ENCODE results near the gene KLF3. TPM values are rescaled to one million over a fixed set of nuclear protein-coding genes. Genes with fewer than 3 reads are reported as not detected.

KLF3 gene
- total RNA-seq, 1 experiment from 2014 or later, result 14.4 TPM

GRCh38 chr4:38615847-38616246 is 48.2 kb upstream of the KLF3 start:
- Histone ChIP-seq H3K36me3 (ENCODE audit: control insufficient read depth, insufficient read depth, low read length) (no peaks in the 10 kb centered on the region), H3K4me1 (ENCODE audit: control insufficient read depth, insufficient read depth, low read length) (no peaks in the 10 kb centered on the region), H3K27me3 (ENCODE audit: control insufficient read depth, insufficient read depth, low read length) (no peaks in the 10 kb centered on the region), H3K4me3 (ENCODE audit: low read depth in 2 of 2, low read length in 2 of 2) (no peak overlapping the region), H3K27ac (ENCODE audit: low read length) (no peak overlapping the region), H3K9me3 (ENCODE audit: control insufficient read depth, insufficient read depth, low read depth, low read length) (no peaks in the 10 kb centered on the region)
- no peak for TF ChIP-seq TCF7L2 (IDR thresholded peaks at IDR 0.05; ENCODE audit: low read depth, low read length)
- no peak for TF ChIP-seq SIN3A (IDR thresholded peaks at IDR 0.05; ENCODE audit: borderline replicate concordance, insufficient read depth, low read depth, low read length)
- no peak for TF ChIP-seq POLR2AphosphoS5 (IDR thresholded peaks at IDR 0.05; ENCODE audit: low read depth, low read length)
- TF ChIP-seq REST (IDR thresholded peaks at IDR 0.05; ENCODE audit: insufficient read depth in 1 of 2, low read depth in 2 of 2, low read length in 1 of 2), result no peak
- TF ChIP-seq, protein P1, sequence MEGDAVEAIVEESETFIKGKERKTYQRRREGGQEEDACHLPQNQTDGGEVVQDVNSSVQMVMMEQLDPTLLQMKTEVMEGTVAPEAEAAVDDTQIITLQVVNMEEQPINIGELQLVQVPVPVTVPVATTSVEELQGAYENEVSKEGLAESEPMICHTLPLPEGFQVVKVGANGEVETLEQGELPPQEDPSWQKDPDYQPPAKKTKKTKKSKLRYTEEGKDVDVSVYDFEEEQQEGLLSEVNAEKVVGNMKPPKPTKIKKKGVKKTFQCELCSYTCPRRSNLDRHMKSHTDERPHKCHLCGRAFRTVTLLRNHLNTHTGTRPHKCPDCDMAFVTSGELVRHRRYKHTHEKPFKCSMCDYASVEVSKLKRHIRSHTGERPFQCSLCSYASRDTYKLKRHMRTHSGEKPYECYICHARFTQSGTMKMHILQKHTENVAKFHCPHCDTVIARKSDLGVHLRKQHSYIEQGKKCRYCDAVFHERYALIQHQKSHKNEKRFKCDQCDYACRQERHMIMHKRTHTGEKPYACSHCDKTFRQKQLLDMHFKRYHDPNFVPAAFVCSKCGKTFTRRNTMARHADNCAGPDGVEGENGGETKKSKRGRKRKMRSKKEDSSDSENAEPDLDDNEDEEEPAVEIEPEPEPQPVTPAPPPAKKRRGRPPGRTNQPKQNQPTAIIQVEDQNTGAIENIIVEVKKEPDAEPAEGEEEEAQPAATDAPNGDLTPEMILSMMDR (IDR thresholded peaks at IDR 0.05), result no peak
- ChIA-PET CTCF (no interaction called here), POLR2A (no interaction called here)
- ATAC-seq (no peak), DNase-seq (ENCODE audit: low read depth, low spot score) (no peak)
- BruUV-seq (replicated peaks), result no TSS peak
- in situ Hi-C loops (cut with HindIII; ENCODE audit: low pct_unique_long_range_greater_than_20kb, low sequenced_read_pairs) (no loop called here), intact Hi-C loops (cut with micrococcal nuclease; ENCODE audit: unreplicated experiment) (no loop called here)

DNA sequence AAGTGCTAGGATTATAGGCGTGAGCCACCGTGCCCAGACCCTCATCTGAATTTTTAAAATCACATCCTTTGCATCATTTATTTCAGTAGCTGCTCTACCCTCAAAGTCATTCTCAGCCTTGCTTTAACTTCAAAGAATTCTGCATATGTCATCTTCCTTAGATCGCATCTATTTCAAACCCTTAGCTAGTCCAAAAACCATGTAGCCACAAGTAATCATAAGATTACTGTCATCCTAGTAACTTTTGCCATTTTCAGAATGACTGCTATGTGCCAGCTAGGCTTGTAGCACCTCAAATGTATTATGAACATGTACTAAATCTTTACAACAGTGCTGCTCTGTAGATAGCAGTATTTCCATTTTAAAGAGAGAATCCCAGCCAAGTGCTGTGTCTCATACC is 45.5 kb upstream of the KLF3 start:
- Histone ChIP-seq H3K9me3 (ENCODE audit: control insufficient read depth, insufficient read depth, low read depth, low read length) (no peaks in the 10 kb centered on the region), H3K27ac (ENCODE audit: low read length) (no peak overlapping the region), H3K4me1 (ENCODE audit: control insufficient read depth, insufficient read depth, low read length) (no peaks in the 10 kb centered on the region), H3K27me3 (ENCODE audit: control insufficient read depth, insufficient read depth, low read length) (no peaks in the 10 kb centered on the region), H3K4me3 (ENCODE audit: low read depth in 2 of 2, low read length in 2 of 2) (no peak overlapping the region), H3K36me3 (ENCODE audit: control insufficient read depth, insufficient read depth, low read length) (no peaks in the 10 kb centered on the region)
- intact Hi-C loops (cut with micrococcal nuclease; ENCODE audit: unreplicated experiment) (no loop called here), in situ Hi-C loops (cut with HindIII; ENCODE audit: low pct_unique_long_range_greater_than_20kb, low sequenced_read_pairs) (no loop called here)
- no peak for DNase-seq (ENCODE audit: low read depth, low spot score)
- ATAC-seq, result no peak
- TF ChIP-seq POLR2AphosphoS5 (IDR thresholded peaks at IDR 0.05; ENCODE audit: low read depth, low read length) (no peak), TCF7L2 (IDR thresholded peaks at IDR 0.05; ENCODE audit: low read depth, low read length) (no peak), SIN3A (IDR thresholded peaks at IDR 0.05; ENCODE audit: borderline replicate concordance, insufficient read depth, low read depth, low read length) (no peak), REST (IDR thresholded peaks at IDR 0.05; ENCODE audit: insufficient read depth in 1 of 2, low read depth in 2 of 2, low read length in 1 of 2) (no peak)
- TF ChIP-seq, protein P1 (IDR thresholded peaks at IDR 0.05), result no peak
- ChIA-PET POLR2A (no interaction called here), CTCF (no interaction called here)
- no TSS peak for BruUV-seq (replicated peaks)
